NCI-H1048 (cell line): ENCODE measurements around the gene FRMD4A.
"Not testable (repeated sequence)": the region's sequence is repeated elsewhere in the genome, so short reads cannot be mapped to it uniquely, and the experiment has no call there.

ENCODE experiments used
- DNase-seq: peaks from one replicate; lab custom pipeline; 2025; lab: John Stamatoyannopoulos, UW

The FRMD4A gene

DNA sequence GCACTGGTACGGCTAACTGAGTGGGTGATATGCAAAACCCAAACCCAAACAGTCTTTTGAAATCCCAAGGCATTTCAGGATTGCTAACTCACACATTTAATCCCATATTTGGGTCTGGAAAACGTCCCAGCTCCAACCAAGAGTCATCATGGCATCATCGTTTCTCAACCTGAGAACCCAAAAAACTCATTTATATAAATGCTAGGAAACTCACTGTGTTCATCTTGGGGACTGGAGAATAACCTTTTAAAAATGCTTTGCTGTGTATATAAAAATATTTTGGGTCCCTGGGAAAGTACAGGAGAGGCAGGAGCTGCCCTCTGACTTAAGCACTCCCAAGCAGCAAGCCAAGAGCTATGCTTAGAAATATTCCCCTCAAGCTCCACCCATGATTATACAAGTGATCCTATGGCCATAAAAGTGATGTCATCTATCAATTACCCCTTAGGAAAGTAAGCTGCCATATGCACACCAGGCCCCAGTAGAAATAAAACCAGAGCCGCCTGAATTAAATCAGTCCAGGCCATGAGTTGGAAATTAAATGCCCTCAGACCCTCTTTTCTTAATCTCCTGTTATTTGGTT lies 352.1 kb downstream of the FRMD4A start:
- DNase-seq = no peak

DNA sequence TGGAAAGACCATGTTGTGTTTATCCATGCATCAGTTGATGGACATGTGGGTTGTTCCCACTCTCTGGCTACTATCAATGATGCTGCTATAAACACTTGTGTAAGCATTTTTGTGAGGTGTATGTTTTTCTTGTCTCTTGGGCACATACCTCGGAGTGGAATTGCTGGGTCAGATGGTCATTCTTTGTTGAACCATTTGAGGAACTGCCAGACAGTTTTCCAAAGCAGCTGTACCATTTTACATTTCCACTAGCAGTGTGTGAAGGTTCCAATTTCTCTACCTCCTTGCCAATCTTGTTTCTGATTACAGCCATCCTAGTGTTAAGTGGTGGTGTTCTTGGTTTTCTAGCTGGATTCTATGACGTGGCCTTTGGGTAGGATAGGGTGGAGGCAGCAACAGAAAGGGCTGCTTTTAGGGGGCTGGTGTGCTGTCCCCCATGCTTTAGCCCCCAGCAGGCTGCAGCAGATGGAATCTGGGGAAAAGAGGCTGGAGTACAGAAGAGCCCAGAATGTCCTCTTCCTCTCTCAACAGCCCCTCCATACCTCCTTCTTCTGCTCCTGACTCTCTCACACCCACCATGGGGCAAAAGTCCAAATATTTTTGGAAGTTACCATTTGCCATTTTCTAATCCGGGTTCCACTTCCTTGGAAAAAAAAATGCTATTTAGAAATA lies 352.7 kb downstream of the FRMD4A start:
- DNase-seq = no peak

- DNase-seq = no peak
Measured at GRCh38 chr10:13973742-13974141, 357.0 kb downstream of the FRMD4A start.

DNA sequence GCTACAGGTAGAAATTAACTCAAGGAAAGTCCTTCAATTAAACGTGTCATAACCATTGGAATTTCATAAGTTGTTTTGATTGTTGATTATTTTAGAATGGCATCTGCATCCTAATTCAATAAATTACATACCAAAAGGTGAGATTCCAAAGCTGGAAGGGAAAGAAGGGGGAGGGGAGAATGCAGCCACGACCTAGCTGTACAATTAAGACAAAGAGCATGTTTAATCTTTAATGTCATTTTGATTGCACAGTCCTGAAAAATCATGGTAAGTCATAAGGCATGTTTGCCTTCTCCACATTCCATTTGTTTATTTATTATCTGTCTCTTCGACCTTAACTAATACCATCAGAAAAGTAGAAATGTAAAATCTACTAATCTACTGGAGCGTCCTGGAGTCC lies 358.1 kb downstream of the FRMD4A start:
- no peak for DNase-seq

DNA sequence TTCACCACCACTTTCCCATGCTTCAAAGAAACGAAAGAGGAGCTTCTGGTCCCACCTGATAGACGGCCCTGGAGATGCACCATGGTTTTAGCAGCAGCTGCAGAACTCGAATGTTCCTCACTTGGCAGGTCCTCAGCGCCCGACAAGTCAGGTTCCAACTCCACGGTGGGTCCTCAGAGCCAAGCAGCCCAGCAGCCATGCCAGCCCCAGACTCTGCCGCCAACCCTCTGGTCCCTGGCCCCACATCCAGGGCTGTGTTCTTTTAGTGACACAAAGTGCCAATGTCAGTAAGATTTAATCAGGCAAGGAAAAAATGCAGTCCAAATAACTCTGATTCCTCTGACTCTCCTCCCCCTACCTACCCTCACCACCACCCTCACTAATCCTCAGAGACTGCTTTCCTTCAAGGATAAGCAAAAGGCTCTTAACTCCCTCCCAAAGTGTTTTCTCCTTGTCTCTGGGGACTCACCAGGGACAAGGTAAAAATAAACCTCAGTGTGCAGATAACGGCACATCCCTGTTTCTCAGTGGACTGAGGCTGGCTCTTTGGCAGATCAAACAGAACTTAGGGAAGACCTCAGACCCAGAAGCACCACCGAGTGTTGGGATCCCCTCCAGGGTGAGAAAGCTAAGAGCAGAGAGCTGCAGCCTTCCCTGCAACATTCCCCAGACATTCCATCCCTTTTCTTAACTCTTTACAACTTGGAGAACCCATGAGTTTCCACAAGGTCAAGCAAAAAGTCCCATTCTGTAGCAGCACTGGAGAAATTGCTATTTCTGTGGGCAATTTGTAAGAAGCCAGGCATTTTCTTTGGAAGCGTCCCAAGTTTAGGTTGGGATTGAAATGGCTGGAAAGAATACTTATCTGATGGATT lies 358.9 kb downstream of the FRMD4A start:
- DNase-seq = no peak

GRCh38 chr10:13970957-13971353 lies 359.8 kb downstream of the FRMD4A start:
- DNase-seq = no peak

DNA sequence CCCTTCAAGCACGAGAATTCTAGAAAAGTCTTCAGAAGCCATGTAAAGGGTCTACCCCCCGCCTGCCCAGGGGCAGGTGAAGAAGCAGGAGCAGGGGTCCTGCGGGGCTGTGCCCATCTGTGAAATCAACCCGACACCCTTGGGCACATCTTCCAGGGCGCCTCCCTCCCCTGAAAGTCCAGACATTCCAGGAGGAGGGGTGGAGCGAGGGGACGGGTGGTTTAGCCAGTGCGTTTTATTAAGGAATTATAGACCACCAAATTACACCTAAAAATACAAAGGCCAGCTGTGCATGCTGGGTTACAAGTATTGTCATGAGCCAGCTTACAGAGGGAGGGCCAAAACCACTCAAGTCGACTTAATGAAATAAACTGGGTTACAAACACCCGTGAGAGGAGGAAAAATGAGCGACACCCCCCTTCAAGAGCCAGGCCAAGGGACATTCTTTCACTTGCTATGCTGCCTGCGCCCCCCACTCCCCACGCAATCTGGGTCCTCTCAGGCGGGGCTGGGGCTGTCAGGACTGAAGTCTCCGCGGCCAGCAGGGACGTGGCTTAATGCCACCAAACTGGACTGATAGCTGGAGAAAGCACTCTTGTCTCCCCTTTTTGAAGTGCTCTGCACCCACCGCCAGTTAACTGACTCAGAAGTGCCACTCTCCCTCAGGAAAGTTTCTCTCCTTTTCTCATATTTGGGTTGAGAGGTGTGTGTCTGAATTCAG lies 360.3 kb downstream of the FRMD4A start:
- DNase-seq = no peak

DNA sequence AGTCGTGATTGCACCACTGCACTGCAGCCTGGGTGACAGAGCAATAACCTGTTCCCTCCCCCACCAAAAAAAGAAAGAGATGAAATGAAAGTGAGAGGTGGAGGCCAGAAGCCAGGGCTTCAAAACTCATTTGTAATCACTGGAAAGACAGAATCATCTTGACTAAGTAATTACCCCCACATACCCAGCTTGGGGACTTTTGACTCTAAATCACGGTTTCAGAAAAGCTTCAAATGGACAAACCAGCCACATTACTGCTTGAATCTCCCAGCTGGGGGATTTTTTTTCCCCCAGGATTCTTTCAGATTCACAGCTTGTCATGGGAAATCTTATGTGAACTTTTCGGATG lies 361.0 kb downstream of the FRMD4A start:
- DNase-seq = no peak

DNA sequence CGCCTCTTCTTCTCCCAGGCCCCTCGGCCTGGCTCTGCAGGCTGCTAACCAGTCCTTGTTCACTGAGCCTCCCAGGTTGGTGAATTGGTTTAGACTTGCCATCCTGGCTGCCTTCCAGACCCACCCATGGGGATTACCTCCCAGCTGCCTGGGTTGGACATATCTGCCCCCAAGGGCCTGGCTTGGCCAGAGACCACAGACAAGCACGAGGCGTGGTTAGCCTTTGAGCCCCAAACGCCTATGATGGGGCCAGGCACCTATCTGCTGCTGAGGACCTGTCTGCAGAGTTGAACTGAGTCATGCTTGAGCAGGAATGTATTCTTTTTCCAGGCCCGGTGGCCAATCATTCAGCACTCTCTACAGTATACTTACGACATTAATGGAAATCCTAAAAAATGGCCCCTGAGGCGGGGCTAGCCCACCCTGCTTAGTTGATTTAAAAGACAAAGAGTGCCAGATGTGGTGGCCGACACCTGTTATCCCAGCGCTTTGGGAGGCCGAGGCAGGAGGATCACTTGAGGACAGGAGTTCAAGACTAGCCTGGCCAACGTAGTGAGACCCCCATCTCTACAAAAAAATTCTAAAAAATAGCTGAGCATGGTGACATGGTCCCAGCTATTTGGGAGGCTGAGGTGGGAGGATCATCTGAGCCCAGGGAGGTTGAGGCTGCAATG lies 361.5 kb downstream of the FRMD4A start:
- no peak for DNase-seq

GRCh38 chr10:13961853-13962252 lies 368.9 kb downstream of the FRMD4A start:
- no peak for DNase-seq

DNA sequence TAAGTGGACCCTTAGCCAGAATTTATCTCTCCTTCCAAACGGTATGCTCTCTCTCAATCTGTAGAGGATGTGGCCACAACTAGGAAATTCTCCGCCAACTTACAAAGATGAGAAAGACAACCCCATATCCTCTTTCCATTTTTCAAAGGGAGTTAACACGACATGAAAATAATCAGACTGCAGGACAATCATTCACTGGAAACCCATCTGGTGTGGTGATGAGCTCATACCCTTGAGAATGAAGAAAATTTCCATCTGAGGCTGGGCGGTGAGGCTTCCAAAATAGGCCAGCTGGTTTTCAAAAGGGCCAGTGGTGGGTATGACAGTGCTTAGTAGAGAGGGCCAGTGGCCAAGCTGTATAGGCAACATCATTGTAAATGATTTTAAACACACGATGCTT lies 369.6 kb downstream of the FRMD4A start:
- DNase-seq = no peak

DNA sequence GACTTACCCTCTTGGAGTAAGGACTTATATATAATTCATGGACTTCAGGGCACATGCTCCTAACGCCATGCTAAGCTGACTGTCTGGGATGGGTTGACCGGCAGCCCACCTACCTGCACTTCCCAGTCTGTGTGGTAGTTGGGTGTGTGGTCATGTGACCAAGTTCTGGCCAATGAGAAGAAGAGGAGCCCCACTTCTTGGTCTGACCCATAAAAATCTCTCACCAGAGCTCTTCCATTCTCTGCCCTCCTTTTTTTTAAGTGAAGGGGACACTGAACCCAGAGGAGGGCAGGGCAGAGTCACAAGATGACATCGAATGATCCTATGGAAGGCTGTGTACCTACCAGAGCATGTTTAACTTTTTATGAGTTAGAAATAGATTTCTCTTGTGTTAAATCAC lies 370.1 kb downstream of the FRMD4A start:
- DNase-seq = no peak

GRCh38 chr10:13959443-13960359 lies 371.0 kb downstream of the FRMD4A start:
- no peak for DNase-seq

DNA sequence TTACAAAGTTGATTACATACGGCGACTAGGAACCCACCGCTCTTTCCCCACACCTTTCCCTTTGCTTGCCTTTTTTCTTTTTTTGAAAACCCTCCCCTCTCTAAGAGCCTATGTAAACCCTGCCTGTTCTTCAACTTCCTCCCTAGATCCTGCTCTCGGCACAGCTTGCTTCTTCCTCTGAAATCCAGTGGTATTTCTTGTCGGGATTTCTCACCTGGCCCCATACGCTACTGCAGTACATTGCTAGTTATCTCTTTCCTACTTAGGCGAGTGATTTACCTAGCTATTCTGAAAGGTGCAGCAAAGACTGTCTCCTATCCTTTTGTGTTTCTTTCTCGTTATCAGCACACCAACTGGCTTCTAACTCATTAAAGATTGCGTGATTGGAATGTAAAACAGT lies 372.9 kb downstream of the FRMD4A start:
- DNase-seq = no peak

DNA sequence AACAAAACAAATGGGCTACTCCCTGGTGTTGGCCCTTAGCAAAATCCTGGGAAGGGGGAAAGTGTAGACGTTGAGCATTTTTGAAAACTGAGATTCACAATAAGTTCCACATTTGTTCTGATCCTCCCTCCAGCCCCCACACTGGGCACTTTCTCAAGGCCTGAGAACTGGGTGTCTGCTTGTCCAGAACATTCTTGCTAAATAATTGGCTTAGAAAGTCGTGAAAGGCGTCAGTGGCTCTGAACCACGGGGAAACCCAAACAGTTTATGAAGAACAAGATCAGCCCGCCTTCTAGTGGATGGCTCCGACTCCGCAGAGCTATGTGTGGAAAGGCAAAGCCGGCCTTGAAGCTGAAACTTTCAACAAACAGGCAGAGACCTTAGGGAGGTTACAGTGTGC lies 373.9 kb downstream of the FRMD4A start:
- DNase-seq = no peak

DNA sequence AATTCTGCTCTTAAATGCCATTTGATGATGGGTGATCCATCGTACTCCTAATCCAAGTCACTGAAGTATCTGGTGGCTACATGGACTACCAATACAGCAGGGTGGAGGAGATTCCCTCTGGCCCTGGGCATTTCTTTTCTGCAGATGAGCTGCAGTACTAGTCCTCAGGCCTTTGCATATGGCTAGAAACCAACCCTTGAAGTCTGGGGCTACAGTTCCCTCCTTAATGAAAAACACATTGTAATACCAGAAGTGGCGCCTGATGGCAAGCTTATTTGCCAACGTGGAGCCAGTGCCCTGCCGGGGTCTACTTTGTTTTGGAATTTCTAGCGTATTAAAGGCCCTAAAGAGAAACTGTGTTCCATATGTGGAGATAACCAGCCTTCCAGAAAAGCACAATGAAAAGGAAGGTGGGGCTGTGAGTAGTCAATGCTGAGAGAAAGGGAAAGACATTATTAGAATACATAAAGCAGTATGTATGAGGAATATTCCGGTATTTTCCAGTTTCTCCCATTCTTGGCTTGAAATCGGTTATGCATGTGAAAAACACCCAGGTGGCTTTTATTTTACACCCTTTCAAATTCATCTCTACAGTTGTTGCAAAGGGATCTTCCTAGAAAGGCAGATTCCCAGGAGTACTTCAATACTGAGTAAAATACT lies 375.2 kb downstream of the FRMD4A start:
- DNase-seq = no peak

DNA sequence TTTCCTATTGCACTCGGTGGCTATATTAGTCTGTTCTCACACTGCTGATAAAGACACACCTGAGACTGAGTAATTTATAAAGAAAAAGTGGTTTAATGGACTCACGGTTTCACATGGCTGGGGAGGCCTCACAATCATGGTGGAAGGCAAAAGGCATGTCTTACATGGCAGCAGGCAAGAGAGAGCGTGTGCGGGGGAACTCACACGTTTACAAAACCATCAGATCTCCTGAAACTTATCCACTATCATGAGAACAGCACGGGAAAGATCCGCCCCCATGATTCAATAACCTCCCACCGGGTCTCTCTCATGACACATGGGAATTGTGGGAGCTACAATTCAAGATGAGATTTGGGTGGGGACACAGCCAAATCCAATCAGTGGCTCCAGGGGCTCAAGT lies 376.5 kb downstream of the FRMD4A start:
- not testable (repeated sequence) for DNase-seq

- DNase-seq = no peak
Measured at GRCh38 chr10:13953371-13953770, 377.4 kb downstream of the FRMD4A start.

DNA sequence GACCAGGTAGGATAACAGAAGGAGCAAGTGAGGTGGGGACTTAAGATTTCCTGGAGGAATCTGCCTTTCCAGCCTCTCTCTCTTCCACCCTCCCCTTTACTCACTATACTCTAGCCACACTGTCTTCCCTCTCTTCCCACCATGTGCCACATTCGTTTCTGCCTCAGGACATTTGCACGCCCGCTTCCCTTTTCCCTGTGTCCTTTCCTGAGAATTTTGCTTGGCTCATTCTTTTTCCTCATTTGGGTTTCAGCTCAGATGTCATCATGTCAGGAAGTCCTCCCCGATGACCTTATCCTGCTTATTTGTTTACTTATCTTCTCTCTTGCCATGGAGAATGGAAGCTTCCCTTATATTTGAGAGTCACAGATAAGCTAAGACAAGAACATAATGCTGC lies 380.2 kb downstream of the FRMD4A start:
- no peak for DNase-seq

DNA sequence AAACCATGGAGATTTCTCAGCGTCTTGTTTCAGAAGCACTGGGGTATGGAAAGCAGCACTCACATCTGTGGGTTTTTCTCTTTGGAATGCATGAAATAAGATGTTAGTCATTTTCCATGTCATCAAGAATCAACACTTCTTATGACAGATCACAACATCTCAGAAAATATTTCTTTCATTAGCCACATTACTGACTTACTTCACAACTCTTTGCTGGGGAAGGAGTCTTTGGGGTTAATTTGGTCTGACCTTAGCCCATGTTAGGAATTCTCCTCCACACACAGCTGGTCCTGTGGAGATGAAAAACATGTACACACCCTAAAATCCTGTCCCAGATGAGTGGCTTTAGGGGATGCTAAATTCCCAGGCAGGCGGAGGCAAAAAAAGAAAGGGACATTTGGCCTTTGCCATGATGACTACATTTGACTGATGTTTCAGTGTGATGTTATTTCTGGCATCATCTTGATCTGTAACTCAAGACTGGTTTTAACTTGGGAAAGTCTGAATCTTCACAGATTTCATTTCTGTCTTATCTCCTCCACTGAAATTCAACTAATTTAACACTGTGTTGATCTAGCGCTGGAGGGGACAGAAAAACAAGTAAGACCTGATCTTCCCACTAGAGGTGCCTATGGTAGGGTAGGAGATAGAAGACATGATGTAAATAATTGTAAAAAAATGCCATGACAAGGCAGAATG lies 380.7 kb downstream of the FRMD4A start:
- no peak for DNase-seq
